ACC112 (cell line): Measurements from ENCODE around the gene PIWIL4.
"Not testable (repeated sequence)": the region's sequence is repeated elsewhere in the genome, so short reads cannot be mapped to it uniquely, and the experiment has no call there.

ENCODE experiments used
- H2AFZ ChIP-seq: fragments of 200-600 bp; sonication (generic); one replicate; pipeline ENCODE4 v1.6.0; 2017; ENCODE audit warnings: antibody characterized with exemption, low read length; ENCODE audit not compliant: unreplicated experiment
- H3K27ac ChIP-seq: fragments of 200-600 bp; sonication (generic); 2 replicates; pipeline ENCODE4 v1.5.1; 2014; ENCODE audit warnings: low read depth, mild to moderate bottlenecking, antibody characterized with exemption, low read length, moderate library complexity
- H3K27me3 ChIP-seq: fragments of 200-600 bp; sonication (generic); 2 replicates; pipeline ENCODE4 v1.6.1; 2014; ENCODE audit warnings: mild to moderate bottlenecking, antibody characterized with exemption, low read length, moderate library complexity, mixed read lengths; ENCODE audit not compliant: insufficient read depth
- H3K36me3 ChIP-seq: fragments of 200-600 bp; sonication (generic); 2 replicates; pipeline ENCODE4 v1.6.1; 2016; ENCODE audit warnings: mild to moderate bottlenecking, antibody characterized with exemption, low read length, moderate library complexity, mixed read lengths; ENCODE audit not compliant: insufficient read depth
- H3K4me1 ChIP-seq: fragments of 200-600 bp; sonication (generic); one replicate; pipeline ENCODE4 v1.6.1; 2016; ENCODE audit warnings: low read length, mixed read lengths; ENCODE audit not compliant: insufficient read depth, unreplicated experiment, control insufficient read depth
- H3K4me3 ChIP-seq: fragments of 200-600 bp; sonication (generic); 2 replicates; pipeline ENCODE4 v1.5.1; 2014; ENCODE audit warnings: mild to moderate bottlenecking, low read depth, low read length
- H3K79me2 ChIP-seq: fragments of 200-600 bp; sonication (generic); one replicate; pipeline ENCODE4 v1.6.0; 2016; ENCODE audit warnings: low read length; ENCODE audit not compliant: control insufficient read depth, unreplicated experiment, insufficient read depth

PIWIL4 gene

DNA sequence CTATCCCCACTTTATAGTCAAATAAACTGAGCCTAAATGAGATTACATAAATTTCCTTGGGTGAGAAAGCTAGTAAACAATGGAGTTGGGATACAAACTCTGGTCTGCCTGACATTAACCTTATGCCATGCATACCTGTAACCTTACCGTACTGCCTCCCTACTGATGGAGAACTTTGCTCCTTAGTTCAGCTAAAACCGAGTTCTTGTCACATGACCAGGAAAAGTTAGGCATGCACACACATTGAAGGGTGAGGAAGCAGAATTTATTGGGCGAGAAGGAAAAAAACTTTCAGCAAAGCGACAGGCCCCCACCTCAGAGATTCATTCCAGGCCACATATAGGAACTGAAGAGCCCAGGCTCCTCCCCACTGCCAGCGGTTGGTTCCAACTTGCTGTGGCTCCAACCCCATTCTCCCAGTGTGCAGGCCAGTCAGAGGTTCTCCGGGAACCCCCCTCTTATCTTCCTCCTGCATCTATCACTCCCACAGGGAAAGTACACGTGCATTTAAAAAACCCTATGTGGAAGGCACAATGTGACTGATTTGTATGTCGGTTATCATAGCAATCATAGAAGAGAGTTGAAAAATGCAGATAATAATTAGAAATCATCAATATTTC, 3.2 kb upstream of the PIWIL4 start:
- no peaks in the 10 kb centered on the region for H3K36me3 ChIP-seq
- peaks cover 20% of the 10 kb centered on the region for H3K4me1 ChIP-seq
- no peaks in the 10 kb centered on the region for H3K27me3 ChIP-seq
- no peak overlapping the region for H2AFZ ChIP-seq
- H3K27ac ChIP-seq = no peak overlapping the region
- no peaks in the 10 kb centered on the region for H3K79me2 ChIP-seq
- no peak overlapping the region for H3K4me3 ChIP-seq

GRCh38 chr11:94568200-94568599, 1.0 kb downstream of the PIWIL4 start:
- H3K27ac ChIP-seq = no peak overlapping the region
- no peaks in the 10 kb centered on the region for H3K27me3 ChIP-seq
- H3K79me2 ChIP-seq = no peaks in the 10 kb centered on the region
- no peak overlapping the region for H3K4me3 ChIP-seq
- H3K36me3 ChIP-seq = no peaks in the 10 kb centered on the region
- peaks cover 8% of the 10 kb centered on the region for H3K4me1 ChIP-seq
- H2AFZ ChIP-seq = no peak overlapping the region

DNA sequence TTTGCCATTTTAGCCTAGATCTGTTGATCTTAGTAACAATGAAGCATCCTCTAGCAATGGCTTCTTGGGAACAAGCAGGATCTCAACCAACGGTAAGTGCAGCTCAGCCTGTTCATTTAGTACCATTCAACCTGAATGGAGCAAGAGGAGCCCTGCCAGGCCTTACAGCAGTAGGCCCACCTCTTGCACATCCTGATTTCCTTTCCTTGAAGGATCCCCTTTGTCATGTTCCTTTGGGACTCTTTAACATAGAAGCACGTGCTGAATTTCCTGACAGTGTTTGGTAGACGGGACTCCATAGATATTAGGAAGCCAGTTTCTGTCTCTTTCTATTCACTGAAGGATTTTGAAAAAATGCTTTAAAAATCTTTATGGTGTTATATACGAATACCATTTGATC, 1.5 kb downstream of the PIWIL4 start:
- Histone ChIP-seq H3K4me3 (no peak overlapping the region), H3K36me3 (no peaks in the 10 kb centered on the region), H3K27me3 (no peaks in the 10 kb centered on the region), H3K27ac (no peak overlapping the region), H3K4me1 (peaks cover 3% of the 10 kb centered on the region), H2AFZ (no peak overlapping the region), H3K79me2 (no peaks in the 10 kb centered on the region)

DNA sequence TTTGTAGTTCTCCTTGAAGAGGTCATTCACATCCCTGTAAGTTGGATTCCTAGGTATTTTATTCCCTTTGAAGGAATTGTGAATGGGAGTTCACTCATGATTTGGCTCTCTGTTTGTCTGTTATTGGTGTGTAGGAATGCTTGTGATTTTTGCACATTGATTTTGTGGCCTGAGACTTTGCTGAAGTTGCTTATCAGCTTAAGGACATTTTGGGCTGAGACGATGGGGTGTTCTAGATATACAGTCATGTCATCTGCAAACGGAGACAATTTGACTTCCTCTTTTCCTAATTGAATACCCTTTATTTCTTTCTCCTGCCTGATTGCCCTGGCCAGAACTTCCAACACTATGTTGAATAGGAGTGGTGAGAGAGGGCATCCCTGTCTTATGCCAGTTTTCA, 5.8 kb downstream of the PIWIL4 start:
- not testable (repeated sequence) for H3K27ac ChIP-seq, H3K27me3 ChIP-seq, H3K4me3 ChIP-seq, H3K79me2 ChIP-seq, H3K4me1 ChIP-seq, H3K36me3 ChIP-seq, H2AFZ ChIP-seq

- H3K79me2 ChIP-seq = no peaks in the 10 kb centered on the region
- peak overlapping the region; percentile 51; the same call in 1 of the 2 replicates for H3K4me3 ChIP-seq
- H2AFZ ChIP-seq = peak overlapping the region; percentile 25
- no peaks in the 10 kb centered on the region for H3K36me3 ChIP-seq
- H3K27me3 ChIP-seq = no peaks in the 10 kb centered on the region
- peaks cover 6% of the 10 kb centered on the region for H3K4me1 ChIP-seq
- no peak overlapping the region for H3K27ac ChIP-seq
Observed at GRCh38 chr11:94574193-94574961, 7.2 kb downstream of the PIWIL4 start.

DNA sequence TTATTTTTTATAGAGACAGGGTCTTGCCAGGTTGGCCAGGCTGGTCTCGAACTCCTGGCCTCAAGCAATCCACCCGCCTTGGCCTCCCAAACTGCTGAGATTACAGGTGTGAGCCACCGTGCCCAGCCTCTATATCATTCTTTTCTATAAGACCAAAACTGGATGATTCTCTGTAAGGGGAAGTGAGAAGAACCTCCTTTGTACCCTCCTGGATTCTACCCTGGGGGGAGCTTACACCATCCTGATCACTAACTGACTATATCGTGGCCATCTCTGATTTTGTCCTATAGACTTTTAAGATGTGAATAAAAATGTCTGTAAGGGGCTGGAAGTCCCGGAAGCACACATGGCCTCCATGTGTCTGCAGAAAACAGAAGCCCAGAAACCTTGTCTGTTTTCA, 9.1 kb downstream of the PIWIL4 start:
- no peaks in the 10 kb centered on the region for H3K36me3 ChIP-seq
- no peak overlapping the region for H3K27ac ChIP-seq
- no peaks in the 10 kb centered on the region for H3K79me2 ChIP-seq
- H3K27me3 ChIP-seq = no peaks in the 10 kb centered on the region
- no peak overlapping the region for H2AFZ ChIP-seq
- peaks cover 6% of the 10 kb centered on the region for H3K4me1 ChIP-seq
- H3K4me3 ChIP-seq = no peak overlapping the region

GRCh38 chr11:94577841-94578240, 10.7 kb downstream of the PIWIL4 start:
- Histone ChIP-seq H3K36me3 (no peaks in the 10 kb centered on the region), H3K79me2 (no peaks in the 10 kb centered on the region), H3K27ac (no peak overlapping the region), H3K27me3 (no peaks in the 10 kb centered on the region), H3K4me3 (no peak overlapping the region), H3K4me1 (peaks cover 8% of the 10 kb centered on the region), H2AFZ (no peak overlapping the region)

- H2AFZ ChIP-seq = no peak overlapping the region
- no peak overlapping the region for H3K27ac ChIP-seq
Observed at GRCh38 chr11:94581926-94582325, 14.8 kb downstream of the PIWIL4 start.

DNA sequence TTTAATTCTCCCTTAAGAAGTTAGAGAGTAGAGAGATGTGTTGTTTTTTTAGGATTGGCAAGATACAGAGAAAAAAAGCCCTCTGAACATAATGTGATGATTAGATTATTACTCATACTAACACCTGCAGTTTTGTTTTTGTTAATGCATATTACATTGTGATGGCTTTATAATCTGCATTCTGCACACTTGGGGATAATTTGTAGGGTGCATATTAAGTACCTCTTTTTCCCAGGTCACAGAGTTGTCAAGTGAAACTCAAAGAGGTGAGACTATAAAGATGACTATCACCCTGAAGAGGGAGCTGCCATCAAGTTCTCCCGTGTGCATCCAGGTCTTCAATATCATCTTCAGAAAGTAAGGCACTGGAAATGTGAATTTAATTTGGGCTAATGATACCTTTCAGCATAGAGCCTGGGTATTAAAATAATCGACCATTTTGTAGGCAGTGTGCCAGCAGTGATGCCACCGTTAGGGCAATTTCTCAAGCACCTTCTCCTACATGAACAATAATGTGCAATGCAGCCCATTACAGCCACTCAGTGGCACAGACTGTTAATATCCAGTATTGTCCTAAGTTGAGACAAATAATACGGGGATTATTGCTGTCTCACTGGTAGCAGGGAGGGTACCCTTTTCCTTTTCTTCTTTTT, 16.2 kb downstream of the PIWIL4 start:
- H3K27ac ChIP-seq = no peak overlapping the region
- H3K4me1 ChIP-seq = peaks cover 17% of the 10 kb centered on the region
- H3K36me3 ChIP-seq = no peaks in the 10 kb centered on the region
- no peaks in the 10 kb centered on the region for H3K79me2 ChIP-seq
- no peak overlapping the region for H3K4me3 ChIP-seq
- H3K27me3 ChIP-seq = no peaks in the 10 kb centered on the region
- no peak overlapping the region for H2AFZ ChIP-seq

More at GRCh38 chr11:94581926-94582325, 14.8 kb downstream of the PIWIL4 start:
- Histone ChIP-seq H3K79me2 (no peaks in the 10 kb centered on the region), H3K4me3 (no peak overlapping the region), H3K36me3 (no peaks in the 10 kb centered on the region), H3K4me1 (peaks cover 17% of the 10 kb centered on the region), H3K27me3 (no peaks in the 10 kb centered on the region)

- Histone ChIP-seq H3K27ac (no peak overlapping the region), H2AFZ (no peak overlapping the region)
Observed at GRCh38 chr11:94583866-94584500, 16.8 kb downstream of the PIWIL4 start.

More at GRCh38 chr11:94583866-94584500, 16.8 kb downstream of the PIWIL4 start:
- Histone ChIP-seq H3K4me3 (no peak overlapping the region), H3K4me1 (peaks cover 17% of the 10 kb centered on the region), H3K79me2 (no peaks in the 10 kb centered on the region), H3K36me3 (no peaks in the 10 kb centered on the region), H3K27me3 (no peaks in the 10 kb centered on the region)
